Measurements from ENCODE around the gene KLHDC9.

Gene KLHDC9

GRCh38 chr1:161077426-161077825 lies 20.7 kb upstream of the KLHDC9 start:
- DNase-seq, result no peak

GRCh38 chr1:161079436-161080110 lies 18.6 kb upstream of the KLHDC9 start:
- DNase-seq, result no peak

GRCh38 chr1:161080441-161081405 lies 17.4 kb upstream of the KLHDC9 start:
- no peak for DNase-seq

GRCh38 chr1:161081519-161081918 lies 16.6 kb upstream of the KLHDC9 start:
- DNase-seq, result no peak

GRCh38 chr1:161082483-161082882 lies 15.7 kb upstream of the KLHDC9 start:
- no peak for DNase-seq

GRCh38 chr1:161082996-161083747 lies 15.0 kb upstream of the KLHDC9 start:
- DNase-seq, result no peak

- no peak for DNase-seq
Observed at GRCh38 chr1:161083748-161084596, 14.2 kb upstream of the KLHDC9 start.

- no peak for DNase-seq
Observed at GRCh38 chr1:161084597-161084988, 13.6 kb upstream of the KLHDC9 start.

GRCh38 chr1:161085165-161085564 lies 13.0 kb upstream of the KLHDC9 start:
- no peak for DNase-seq

- DNase-seq, result no peak
Observed at GRCh38 chr1:161086457-161086856, 11.7 kb upstream of the KLHDC9 start.

- DNase-seq, result no peak
Observed at GRCh38 chr1:161088587-161089110, 9.5 kb upstream of the KLHDC9 start.

GRCh38 chr1:161089251-161089924 lies 8.8 kb upstream of the KLHDC9 start, which contains the start of gene NECTIN4:
Gene NECTIN4, minus strand, starts transcription at chr1:161089558. Its CDS starts 262 bp downstream, at chr1:161089296.
- no peak for DNase-seq

GRCh38 chr1:161089938-161090337 lies 8.2 kb upstream of the KLHDC9 start:
- DNase-seq, result no peak

GRCh38 chr1:161090617-161091016 lies 7.5 kb upstream of the KLHDC9 start:
- DNase-seq, result no peak

GRCh38 chr1:161091093-161091492 lies 7.1 kb upstream of the KLHDC9 start:
- DNase-seq, result no peak

- DNase-seq, result no peak
Observed at GRCh38 chr1:161091796-161092507, 6.2 kb upstream of the KLHDC9 start.

GRCh38 chr1:161092621-161093028 lies 5.5 kb upstream of the KLHDC9 start:
- DNase-seq, result peak; percentile 43 to 58

GRCh38 chr1:161094481-161094880 lies 3.7 kb upstream of the KLHDC9 start:
- DNase-seq, result no peak

GRCh38 chr1:161095230-161095629 lies 2.9 kb upstream of the KLHDC9 start:
- DNase-seq, result no peak

GRCh38 chr1:161096015-161096414 lies 2.1 kb upstream of the KLHDC9 start:
- DNase-seq, result no peak

- DNase-seq, result no peak
Observed at GRCh38 chr1:161096530-161096929, 1.6 kb upstream of the KLHDC9 start.

Data from activated CD4-positive, alpha-beta T cell treated with anti-CD3 and anti-CD28 coated beads, Interleukin-2, amount 50 U/mL, for 4 hours (primary cell).